GM12874 (cell line): ENCODE measurements around the gene CLSTN2.

Experiments used
- CTCF ChIP-seq: IDR thresholded peaks from 2 replicates; pipeline ENCODE4 v1.5.1; 2011; ENCODE audit warnings: low read depth, mild to moderate bottlenecking, control low read depth, low read length, moderate library complexity; ENCODE audit not compliant: insufficient read depth

The CLSTN2 gene

GRCh38 chr3:140461250-140461649 is 526.3 kb downstream of the CLSTN2 start:
- TF ChIP-seq CTCF: no peak

- no peak for TF ChIP-seq CTCF
Observed at GRCh38 chr3:140463355-140463754, 528.4 kb downstream of the CLSTN2 start.

- no peak for TF ChIP-seq CTCF
Observed at GRCh38 chr3:140465988-140466387, 531.0 kb downstream of the CLSTN2 start.

GRCh38 chr3:140466535-140466934 is 531.5 kb downstream of the CLSTN2 start:
- no peak for TF ChIP-seq CTCF

- TF ChIP-seq CTCF: no peak
Observed at GRCh38 chr3:140467104-140467577, 532.2 kb downstream of the CLSTN2 start.

- no peak for TF ChIP-seq CTCF
Observed at GRCh38 chr3:140467796-140468315, 532.9 kb downstream of the CLSTN2 start.

- no peak for TF ChIP-seq CTCF
Observed at GRCh38 chr3:140468407-140468806, 533.4 kb downstream of the CLSTN2 start.
